Measurements from ENCODE around the gene SNAP47.

- no peak for TF ChIP-seq CTCF (IDR thresholded peaks at IDR 0.05; ENCODE audit: insufficient read depth, low read length)
- TF ChIP-seq REST (IDR thresholded peaks at IDR 0.05; ENCODE audit: insufficient replicate concordance, low read depth) = no peak
- TF ChIP-seq POLR2AphosphoS5 (IDR thresholded peaks at IDR 0.05; ENCODE audit: low read depth) = no peak
- no peak for TF ChIP-seq SPI1 (IDR thresholded peaks at IDR 0.05; ENCODE audit: borderline replicate concordance, low read depth)
- no peak for TF ChIP-seq GABPA (IDR thresholded peaks at IDR 0.05; ENCODE audit: low read depth)
Measured at GRCh38 chr1:227791425-227792143, 56.3 kb downstream of the SNAP47 start.

All from HL-60 (cell line).